A673 (cell line): ENCODE results near the gene FBXO31. TPM values are rescaled to one million over a fixed set of nuclear protein-coding genes. Genes with fewer than 3 reads are reported as not detected.

Source experiments
- Bru-seq: library from RNA; stranded (reverse); fragments of 400-500 nt; gene quantifications from one replicate; lab custom pipeline; 2021; lab: Mats Ljungman, UMichigan
- BruChase-seq, 2 experiments: library from RNA; stranded (reverse); fragments of 400-500 nt; gene quantifications; one replicate each; lab custom pipeline; 2021; lab: Mats Ljungman, UMichigan
- BruUV-seq: library from RNA; stranded (reverse); fragments of 400-500 nt; replicated peaks from 2 replicates; lab custom pipeline; 2021; lab: Mats Ljungman, UMichigan
- CTCF ChIA-PET: fragments of 300-600 bp; sonication (Branson Sonifier 250); formaldehyde crosslinking; loops from one replicate; lab custom pipeline; 2022; ENCODE audit warnings: antibody characterized with exemption; lab: Charles Lee
- POLR2A ChIA-PET: fragments of 300-600 bp; sonication (Branson Sonifier 250); formaldehyde crosslinking; loops from one replicate; lab custom pipeline; 2022; ENCODE audit warnings: antibody characterized with exemption; ENCODE audit not compliant: low non-redundant PET; lab: Charles Lee
- DNase-seq: peaks from one replicate; pipeline ENCODE4 v3.0.0-alpha.2; 2015; ENCODE audit warnings: low spot score
- H3K27ac ChIP-seq: fragments of 200-600 bp; sonication (generic); 2 replicates; pipeline ENCODE4 v1.5.1; 2016; ENCODE audit warnings: mixed run types, low read depth, mild to moderate bottlenecking, mixed read lengths, antibody characterized with exemption, low read length; ENCODE audit not compliant: poor library complexity, severe bottlenecking
- H3K27me3 ChIP-seq: fragments of 200-600 bp; sonication (generic); replicated peaks from 2 replicates; pipeline ENCODE4 v1.6.1; 2017; ENCODE audit warnings: mixed run types, low read depth, mild to moderate bottlenecking, mixed read lengths, antibody characterized with exemption, low read length; ENCODE audit not compliant: insufficient read depth, poor library complexity
- H3K36me3 ChIP-seq: fragments of 200-600 bp; sonication (generic); 2 replicates; pipeline ENCODE4 v1.6.1; 2016; ENCODE audit warnings: mixed run types, mild to moderate bottlenecking, mixed read lengths, antibody characterized with exemption, low read length; ENCODE audit not compliant: insufficient read depth, poor library complexity, severe bottlenecking
- H3K4me1 ChIP-seq: fragments of 200-600 bp; sonication (generic); 2 replicates; pipeline ENCODE4 v1.6.1; 2017; ENCODE audit warnings: mixed run types, mild to moderate bottlenecking, mixed read lengths, antibody characterized with exemption, low read length; ENCODE audit not compliant: insufficient read depth, poor library complexity, severe bottlenecking
- H3K4me3 ChIP-seq: fragments of 200-600 bp; sonication (generic); 2 replicates; pipeline ENCODE4 v1.5.1; 2016; ENCODE audit warnings: low read depth, mixed run types, mild to moderate bottlenecking, mixed read lengths, low read length; ENCODE audit not compliant: poor library complexity, severe bottlenecking
- H3K9me3 ChIP-seq: fragments of 200-600 bp; sonication (generic); 2 replicates; pipeline ENCODE4 v1.6.1; 2016; ENCODE audit warnings: mixed run types, low read depth, mild to moderate bottlenecking, mixed read lengths, antibody characterized with exemption, low read length; ENCODE audit not compliant: poor library complexity, severe bottlenecking
- CTCF ChIP-seq: fragments of 300-800, 200-600 bp; sonication (generic); conservative IDR thresholded peaks from 2 replicates; pipeline ENCODE4 v1.5.1; 2017; ENCODE audit warnings: low read depth, mild to moderate bottlenecking, antibody characterized with exemption, low read length, moderate library complexity, mixed read lengths
- EZH2 ChIP-seq: fragments of 200-600 bp; sonication (generic); IDR thresholded peaks from 2 replicates; pipeline ENCODE4 v1.6.1; 2017; ENCODE audit warnings: borderline replicate concordance, low read depth, mild to moderate bottlenecking, mixed read lengths, antibody characterized with exemption, low read length; ENCODE audit not compliant: poor library complexity, severe bottlenecking
- intact Hi-C: fragments of 100-400 bp; cut with micrococcal nuclease; formaldehyde crosslinking; loops from one replicate; pipeline ENCODE4 v1.10.0; 2022; ENCODE audit not compliant: unreplicated experiment
- long read RNA-seq: library from polyadenylated mRNA; stranded (forward); transcript quantifications from one replicate; pipeline ENCODE4 v2.0.0, GENCODE V29; 2022
- total RNA-seq: library from RNA; stranded (reverse); gene quantifications from 2 replicates; pipeline ENCODE4 v1.2.3, GENCODE V29; 2021

FBXO31 gene
- total RNA-seq (32.2 and 34.3 TPM in 2 replicates), Bru-seq, nascent RNA (percentile 63 among the genes with signal in this experiment), BruChase-seq, experiment 1, labeled RNA remaining after a 2-hour chase (percentile 67 among the genes with signal in this experiment), BruChase-seq, experiment 2, labeled RNA remaining after a 6-hour chase (percentile 69 among the genes with signal in this experiment)
- long read RNA-seq, full-length matches to known transcripts: 23 of 45 reads
- long read RNA-seq, partial matches to known transcripts: 7 of 45 reads
- long read RNA-seq, other reads (novel, unspliced or antisense): 15 of 45 reads

GRCh38 chr16:87383505-87384161 is at the start of gene FBXO31:
TSS of gene FBXO31 (minus strand) at chr16:87383776. CDS start at chr16:87383744, 32 bp downstream.
- H3K27ac ChIP-seq: peak within 1 kb of the TSS; percentile 77
- peaks cover 22% of the 10 kb centered on the region for H3K4me1 ChIP-seq
- H3K27me3 ChIP-seq: no peaks in the 10 kb centered on the region
- H3K9me3 ChIP-seq: no peaks in the 10 kb centered on the region
- intact Hi-C loops: no loop called here
- peak; percentile 95 for DNase-seq
- ChIA-PET POLR2A (no interaction called here), CTCF (interaction anchor here (0.6 to 1.0 kb wide), 2 partner anchors 11 to 14 kb away, joined by 3 to 5 read pairs; no protein-coding TSS in a partner anchor)
- H3K36me3 ChIP-seq: no peaks in the 10 kb centered on the region
- peak within 1 kb of the TSS; percentile 57 for H3K4me3 ChIP-seq
- BruUV-seq: no TSS peak
- TF ChIP-seq EZH2: no peak
- no peak for TF ChIP-seq CTCF

GRCh38 chr16:87432330-87432915 is 48.8 kb upstream of the FBXO31 start:
- TF ChIP-seq CTCF (no peak), EZH2 (no peak)
- no peaks in the 10 kb centered on the region for H3K27me3 ChIP-seq
- POLR2A ChIA-PET: no interaction called here
- peaks cover 13% of the 10 kb centered on the region for H3K4me1 ChIP-seq
- no peak overlapping the region for H3K4me3 ChIP-seq
- intact Hi-C loops: no loop called here
- DNase-seq: no peak
- no TSS peak for BruUV-seq
- H3K9me3 ChIP-seq: no peaks in the 10 kb centered on the region
- H3K27ac ChIP-seq: no peak overlapping the region
- H3K36me3 ChIP-seq: no peaks in the 10 kb centered on the region
- CTCF ChIA-PET: no interaction called here

- Histone ChIP-seq H3K4me1 (peaks cover 13% of the 10 kb centered on the region), H3K36me3 (no peaks in the 10 kb centered on the region), H3K4me3 (no peak overlapping the region), H3K27ac (no peak overlapping the region), H3K9me3 (no peaks in the 10 kb centered on the region), H3K27me3 (no peaks in the 10 kb centered on the region)
- no peak for TF ChIP-seq CTCF
- no peak for TF ChIP-seq EZH2
- intact Hi-C loops: no loop called here
- ChIA-PET CTCF (no interaction called here), POLR2A (no interaction called here)
- DNase-seq: peak; percentile 21
- no TSS peak for BruUV-seq
These were observed 48.4 kb upstream of the FBXO31 start for GRCh38 chr16:87431926-87432325.
